BLaER1 treated with 17β-estradiol and CSF1 and Interleukin-3, amounts not matched to agents 10 nM and 100 nM (cell line): ENCODE measurements around the gene NOXO1.
A peak's percentile ranks its signal among the peaks of the same experiment; 100 is the strongest.

Source experiments
- H3K27ac ChIP-seq, 11 experiments: shearing (Covaris generic); formaldehyde crosslinking; 2 replicates each; pipeline ENCODE4 v1.8.1; 2022
- H3K27me3 ChIP-seq, 11 experiments: shearing (Covaris generic); formaldehyde crosslinking; 2 replicates each; pipeline ENCODE4 v1.8.1; 2022
- H3K36me3 ChIP-seq, 11 experiments: shearing (Covaris generic); formaldehyde crosslinking; 2 replicates each; pipeline ENCODE4 v1.8.1; 2022
- H3K4me1 ChIP-seq, 10 experiments: shearing (Covaris generic); formaldehyde crosslinking; 2 replicates each; pipeline ENCODE4 v1.8.1; 2022
- H3K4me2 ChIP-seq, 11 experiments: shearing (Covaris generic); formaldehyde crosslinking; 2 replicates each; pipeline ENCODE4 v1.8.1; 2022
- H3K4me3 ChIP-seq, 10 experiments: shearing (Covaris generic); formaldehyde crosslinking; 2 replicates each; pipeline ENCODE4 v1.8.1; 2022
- H3K9ac ChIP-seq, 11 experiments: shearing (Covaris generic); formaldehyde crosslinking; 2 replicates each; pipeline ENCODE4 v1.8.1; 2022
- H3K9me3 ChIP-seq, 11 experiments: shearing (Covaris generic); formaldehyde crosslinking; replicated peaks in 1 of 11; 2 replicates each; pipeline ENCODE4 v1.8.1; 2022
- H4K20me1 ChIP-seq, 11 experiments: shearing (Covaris generic); formaldehyde crosslinking; 2 replicates each; pipeline ENCODE4 v1.8.1; 2022
- Cebpa-rat ChIP-seq, 11 experiments: shearing (Covaris generic); IDR thresholded peaks; 2 replicates each; pipeline ENCODE4 v1.8.1; 2022

NOXO1 gene

GRCh38 chr16:2025878-2026460, 44.7 kb upstream of the NOXO1 start:
- peak overlapping the region in 5 of 11 experiments; percentile 4 to 79 (median 5); a peak in 2 of 22 replicates for H3K9ac ChIP-seq
- peaks cover 22 to 54% (median 47%) of the 10 kb centered on the region in 11 experiments for H3K27me3 ChIP-seq
- H3K4me3 ChIP-seq = peak overlapping the region in 2 of 10 experiments; percentile 72 to 80; a peak in 6 of 20 replicates
- H4K20me1 ChIP-seq = peaks cover 0 to 24% (median 14%) of the 10 kb centered on the region in 11 experiments; a peak in 15 of 22 replicates
- no peak overlapping the region for H3K27ac ChIP-seq
- H3K9me3 ChIP-seq = no peaks in the 10 kb centered on the region
- TF ChIP-seq Cebpa-rat (IDR thresholded peaks at IDR 0.05) = no peak
- no peaks in the 10 kb centered on the region for H3K36me3 ChIP-seq
- H3K4me1 ChIP-seq = peaks cover 31 to 77% (median 57%) of the 10 kb centered on the region in 10 experiments
- H3K4me2 ChIP-seq = peak overlapping the region; percentile 96 to 98 (median 97); a peak in 19 of 22 replicates

- peaks cover 32 to 76% (median 52%) of the 10 kb centered on the region in 10 experiments for H3K4me1 ChIP-seq
- no peaks in the 10 kb centered on the region for H3K36me3 ChIP-seq
- H3K27ac ChIP-seq = no peak overlapping the region
- no peak for TF ChIP-seq Cebpa-rat (IDR thresholded peaks at IDR 0.05)
- H3K4me2 ChIP-seq = peak overlapping the region in 4 of 11 experiments; percentile 0 to 98 (median 94); a peak in 3 of 22 replicates
- H3K4me3 ChIP-seq = no peak overlapping the region
- peak overlapping the region in 4 of 11 experiments; percentile 11 to 27 (median 20); a peak in 3 of 22 replicates for H3K9ac ChIP-seq
- H3K27me3 ChIP-seq = peaks cover 30 to 61% (median 55%) of the 10 kb centered on the region in 11 experiments
- H3K9me3 ChIP-seq = no peaks in the 10 kb centered on the region
- peaks cover 0 to 24% (median 14%) of the 10 kb centered on the region in 11 experiments; a peak in 15 of 22 replicates for H4K20me1 ChIP-seq
Observed at GRCh38 chr16:2025251-2025650, 44.0 kb upstream of the NOXO1 start.

DNA sequence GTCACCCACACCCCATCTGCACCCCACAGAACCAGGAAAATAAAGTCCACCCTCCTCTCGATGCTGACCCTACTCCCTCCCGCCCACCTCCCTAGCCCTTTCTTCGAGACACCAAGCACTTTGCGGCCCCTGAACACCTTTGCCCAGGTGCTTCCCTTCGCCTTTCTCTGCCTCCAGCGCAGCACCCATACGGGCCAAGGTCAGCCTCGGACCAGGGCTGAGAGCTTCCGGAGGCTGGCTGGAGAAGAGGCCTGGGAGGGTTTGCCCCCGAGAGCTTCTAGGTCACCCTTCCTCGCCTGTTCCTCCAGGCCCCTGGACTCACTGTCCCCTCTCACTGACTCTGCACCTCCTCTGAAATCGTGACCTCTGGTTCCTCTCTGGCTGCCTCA, 42.8 kb upstream of the NOXO1 start:
- Histone ChIP-seq H4K20me1 (peaks cover 0 to 22% (median 14%) of the 10 kb centered on the region in 11 experiments; a peak in 15 of 22 replicates), H3K27ac (peak overlapping the region in 6 of 11 experiments; percentile 46 to 74 (median 64); a peak in 13 of 22 replicates), H3K36me3 (no peaks in the 10 kb centered on the region), H3K9ac (peak overlapping the region; percentile 10 to 66 (median 57); a peak in 12 of 22 replicates), H3K27me3 (peaks cover 42 to 73% (median 67%) of the 10 kb centered on the region in 11 experiments), H3K4me2 (peak overlapping the region; percentile 74 to 99 (median 94)), H3K4me1 (peaks cover 42 to 77% (median 58%) of the 10 kb centered on the region in 10 experiments), H3K9me3 (no peaks in the 10 kb centered on the region), H3K4me3 (peak overlapping the region in 2 of 10 experiments; percentile 36 to 45; a peak in 2 of 20 replicates)
- TF ChIP-seq Cebpa-rat (IDR thresholded peaks at IDR 0.05) = no peak

DNA sequence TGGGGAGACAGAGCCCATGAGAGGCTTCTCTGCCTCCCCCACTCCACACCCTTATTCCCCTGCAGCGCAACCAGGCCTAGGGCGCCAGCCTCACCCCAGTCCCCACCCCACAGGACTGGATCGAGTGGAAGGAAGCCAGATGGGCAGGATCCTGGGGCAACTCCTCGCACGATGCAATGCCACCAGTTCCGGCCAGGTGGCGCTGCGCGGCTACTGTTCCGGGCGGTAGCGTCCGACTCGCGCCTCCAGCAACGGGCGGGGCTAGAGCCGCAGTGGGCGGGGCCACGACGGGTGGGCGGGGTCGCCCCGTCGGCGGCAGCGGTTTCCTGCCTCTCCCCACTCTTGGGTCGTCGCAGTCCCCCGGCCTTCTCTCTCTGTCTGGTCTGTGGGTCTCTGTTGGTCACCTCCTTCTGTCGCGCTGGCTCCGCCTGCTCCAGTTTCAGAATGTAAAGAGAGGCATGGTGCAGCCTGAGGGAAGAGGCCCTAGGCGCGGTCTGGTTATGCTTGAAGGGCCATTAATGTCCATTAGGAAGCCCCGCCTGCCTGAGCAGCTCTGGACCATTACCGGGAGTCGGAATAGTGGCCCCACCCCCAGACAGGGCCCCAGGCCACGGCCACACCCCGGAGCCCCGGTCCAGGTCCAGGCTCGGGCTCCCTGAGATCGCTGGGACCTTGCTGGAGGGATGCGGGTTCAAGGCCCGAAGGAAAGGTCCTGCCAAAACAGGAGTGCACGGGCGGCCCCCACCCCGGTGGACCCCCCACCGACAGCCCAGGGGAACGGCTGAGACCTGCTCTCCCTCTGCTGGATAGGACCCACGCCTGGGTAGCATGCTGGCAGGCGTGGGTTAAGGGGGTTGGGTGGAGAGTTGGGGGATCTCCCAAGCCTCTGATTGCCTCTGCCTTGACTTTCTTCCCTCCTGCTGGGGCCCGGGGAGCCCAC, 42.1 kb upstream of the NOXO1 start:
- peak overlapping the region; percentile 40 to 67 (median 50); a peak in 18 of 20 replicates for H3K4me3 ChIP-seq

GRCh38 chr16:2022723-2023091, 41.4 kb upstream of the NOXO1 start:
- H3K4me1 ChIP-seq = peaks cover 35 to 67% (median 46%) of the 10 kb centered on the region in 10 experiments
- H3K4me2 ChIP-seq = peak overlapping the region; percentile 80 to 99 (median 94)
- TF ChIP-seq Cebpa-rat (IDR thresholded peaks at IDR 0.05) = no peak
- peak overlapping the region; percentile 40 to 67 (median 50); a peak in 18 of 20 replicates for H3K4me3 ChIP-seq
- no peaks in the 10 kb centered on the region for H3K9me3 ChIP-seq
- peak overlapping the region in 6 of 11 experiments; percentile 20 to 71 (median 44); a peak in 9 of 22 replicates for H3K27ac ChIP-seq
- H3K27me3 ChIP-seq = peaks cover 46 to 73% (median 69%) of the 10 kb centered on the region in 11 experiments
- H3K36me3 ChIP-seq = no peaks in the 10 kb centered on the region
- H4K20me1 ChIP-seq = peaks cover 0 to 9% (median 3%) of the 10 kb centered on the region in 11 experiments; a peak in 13 of 22 replicates
- H3K9ac ChIP-seq = peak overlapping the region; percentile 26 to 75 (median 63); a peak in 19 of 22 replicates

More for the DNA sequence above, 42.1 kb upstream of the NOXO1 start:
- Histone ChIP-seq H3K36me3 (no peaks in the 10 kb centered on the region), H3K4me1 (peaks cover 42 to 74% (median 53%) of the 10 kb centered on the region in 10 experiments), H3K4me2 (peak overlapping the region; percentile 80 to 99 (median 94)), H3K9me3 (no peaks in the 10 kb centered on the region), H4K20me1 (peaks cover 0 to 15% (median 10%) of the 10 kb centered on the region in 11 experiments; a peak in 15 of 22 replicates), H3K27me3 (peaks cover 48 to 73% (median 69%) of the 10 kb centered on the region in 11 experiments), H3K27ac (peak overlapping the region in 10 of 11 experiments; percentile 36 to 74 (median 53); a peak in 21 of 22 replicates), H3K9ac (peak overlapping the region; percentile 26 to 75 (median 63); a peak in 19 of 22 replicates)
- TF ChIP-seq Cebpa-rat (IDR thresholded peaks at IDR 0.05) = no peak

- H3K9me3 ChIP-seq = no peaks in the 10 kb centered on the region
- peak overlapping the region in 8 of 11 experiments; percentile 24 to 67 (median 52); a peak in 16 of 22 replicates for H3K27ac ChIP-seq
- TF ChIP-seq Cebpa-rat (IDR thresholded peaks at IDR 0.05) = no peak
- peaks cover 0 to 5% (median 0%) of the 10 kb centered on the region in 11 experiments; a peak in 3 of 22 replicates for H4K20me1 ChIP-seq
- H3K4me1 ChIP-seq = peaks cover 36 to 68% (median 49%) of the 10 kb centered on the region in 10 experiments
- peaks cover 34 to 54% (median 46%) of the 10 kb centered on the region in 11 experiments for H3K27me3 ChIP-seq
- no peaks in the 10 kb centered on the region for H3K36me3 ChIP-seq
- H3K4me2 ChIP-seq = peak overlapping the region; percentile 71 to 88 (median 79)
- peak overlapping the region; percentile 29 to 64 (median 50); a peak in 19 of 20 replicates for H3K4me3 ChIP-seq
- H3K9ac ChIP-seq = peak overlapping the region; percentile 21 to 70 (median 62); a peak in 20 of 22 replicates
Observed at GRCh38 chr16:2019921-2020831, 38.9 kb upstream of the NOXO1 start.

DNA sequence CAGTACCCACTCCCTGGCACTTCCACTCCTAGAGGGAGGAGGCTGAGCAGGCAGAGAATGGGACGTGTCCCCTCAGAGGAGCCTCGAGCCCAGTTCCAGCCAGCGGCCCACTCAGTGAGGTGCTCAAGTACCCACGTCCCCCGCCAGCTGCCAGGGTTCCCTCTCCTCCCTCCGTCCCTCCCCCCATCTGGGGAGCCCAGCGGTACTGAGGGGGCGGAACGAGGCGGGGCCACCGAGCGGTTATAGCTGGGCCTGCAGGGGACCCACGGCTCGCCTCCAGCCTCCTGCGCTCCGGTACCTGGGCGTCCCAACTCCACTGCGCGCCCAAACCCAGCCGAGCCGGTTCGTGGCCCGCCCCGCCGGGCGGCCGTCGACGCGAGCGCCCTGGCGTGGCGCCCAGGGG, 38.2 kb upstream of the NOXO1 start, which contains the start of gene NPW:
NPW (plus strand) TSS at position 268 of the 403 bp plus-strand sequence.
- Histone ChIP-seq H3K4me1 (peaks cover 41 to 68% (median 53%) of the 10 kb centered on the region in 10 experiments), H3K36me3 (no peaks in the 10 kb centered on the region), H3K9ac (peak within 1 kb of the TSS; percentile 21 to 70 (median 62); a peak in 20 of 22 replicates), H4K20me1 (peaks cover 0 to 5% (median 0%) of the 10 kb centered on the region in 11 experiments; a peak in 3 of 22 replicates), H3K4me3 (peak within 1 kb of the TSS; percentile 29 to 64 (median 50); a peak in 19 of 20 replicates), H3K27ac (peak within 1 kb of the TSS in 8 of 11 experiments; percentile 24 to 67 (median 52); a peak in 16 of 22 replicates), H3K4me2 (peak within 1 kb of the TSS; percentile 71 to 88 (median 79)), H3K27me3 (peaks cover 34 to 50% (median 45%) of the 10 kb centered on the region in 11 experiments), H3K9me3 (no peaks in the 10 kb centered on the region)
- no peak for TF ChIP-seq Cebpa-rat (IDR thresholded peaks at IDR 0.05)
